Fibroblast of skin of left biceps (primary cell): ENCODE measurements around the gene PHF21B.
"Not testable (repeated sequence)": the region's sequence is repeated elsewhere in the genome, so short reads cannot be mapped to it uniquely, and the experiment has no call there.

Experiments
- DNase-seq, 2 experiments: peaks; one replicate each; pipeline ENCODE4 v3.0.0-alpha.2; 2013; ENCODE audit warnings: low read depth in 2 of 2

PHF21B gene

DNA sequence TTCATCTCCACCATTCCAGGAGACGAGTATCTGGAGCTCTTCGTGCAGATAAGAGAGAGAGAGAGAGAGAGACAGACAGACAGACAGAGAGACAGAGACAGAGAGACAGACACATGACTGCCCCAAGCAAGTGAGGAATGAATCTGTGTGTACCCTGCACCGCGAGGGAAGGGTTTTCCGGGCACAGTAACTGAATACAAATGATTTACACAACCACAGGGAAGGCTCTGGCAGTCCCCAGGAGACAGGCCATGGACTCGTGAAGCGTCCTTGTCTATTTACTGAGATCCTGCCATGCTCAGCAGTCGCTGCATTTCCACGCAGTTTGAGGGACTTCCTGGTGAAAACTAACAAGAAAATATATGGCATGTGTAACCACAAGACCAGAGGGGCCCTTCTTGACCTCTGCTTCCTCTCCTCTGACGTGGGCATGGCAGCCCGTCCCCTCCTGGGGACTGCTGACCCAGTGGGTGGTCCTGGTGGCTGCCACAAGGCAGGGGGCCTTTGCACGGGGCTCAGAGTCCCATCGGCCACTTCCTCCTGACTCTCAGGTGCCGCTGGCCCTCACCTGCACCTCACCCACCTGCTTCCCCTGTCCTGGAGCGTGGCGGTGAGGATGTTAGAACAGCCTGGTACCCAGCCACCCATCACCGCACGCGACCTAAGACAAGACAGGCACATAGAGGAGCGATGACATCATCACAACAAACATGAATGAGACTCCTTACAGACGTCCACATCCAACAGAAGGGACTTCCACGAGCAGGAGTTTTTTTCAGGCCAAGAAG is 75.9 kb downstream of the PHF21B start:
- no peak for DNase-seq

DNA sequence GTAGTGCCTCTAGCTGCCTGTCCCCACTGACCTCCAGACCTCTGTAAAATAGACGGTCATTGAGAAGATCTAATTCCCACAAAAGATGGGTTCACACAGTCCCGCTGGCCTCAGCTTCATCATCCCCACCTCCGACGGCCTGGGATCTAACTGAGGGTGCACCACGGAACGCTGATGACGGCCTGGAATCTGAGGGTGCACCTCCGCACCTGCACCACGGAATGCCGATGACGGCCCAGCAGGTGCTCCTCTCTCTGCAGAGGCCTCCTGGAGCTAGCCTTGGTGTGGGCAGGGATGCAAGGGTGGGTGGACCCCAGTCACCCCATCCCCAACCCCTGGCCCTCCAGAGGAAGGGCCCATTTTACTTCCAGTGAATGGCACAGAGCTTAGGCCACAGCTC is 77.3 kb downstream of the PHF21B start:
- no peak for DNase-seq

DNA sequence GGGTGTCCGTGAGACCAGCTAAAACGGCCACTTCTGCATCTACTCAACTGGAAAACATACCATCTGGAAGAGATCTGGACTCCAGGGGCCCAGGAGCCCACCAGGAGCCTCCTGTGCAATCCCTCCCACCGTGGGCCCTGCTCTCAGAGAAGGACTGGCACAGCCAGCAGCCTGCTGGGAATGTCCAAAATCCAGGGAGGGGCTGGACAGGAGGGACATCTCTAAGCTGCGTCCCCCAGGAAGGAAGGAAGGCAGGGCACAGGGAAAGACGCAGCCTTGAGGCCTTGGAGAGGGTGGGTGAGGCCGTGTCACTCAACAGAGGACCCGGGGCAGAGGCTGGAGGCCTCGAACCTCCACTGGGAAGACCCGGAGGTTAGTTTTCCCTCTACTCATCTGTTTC is 78.0 kb downstream of the PHF21B start:
- DNase-seq: no peak

DNA sequence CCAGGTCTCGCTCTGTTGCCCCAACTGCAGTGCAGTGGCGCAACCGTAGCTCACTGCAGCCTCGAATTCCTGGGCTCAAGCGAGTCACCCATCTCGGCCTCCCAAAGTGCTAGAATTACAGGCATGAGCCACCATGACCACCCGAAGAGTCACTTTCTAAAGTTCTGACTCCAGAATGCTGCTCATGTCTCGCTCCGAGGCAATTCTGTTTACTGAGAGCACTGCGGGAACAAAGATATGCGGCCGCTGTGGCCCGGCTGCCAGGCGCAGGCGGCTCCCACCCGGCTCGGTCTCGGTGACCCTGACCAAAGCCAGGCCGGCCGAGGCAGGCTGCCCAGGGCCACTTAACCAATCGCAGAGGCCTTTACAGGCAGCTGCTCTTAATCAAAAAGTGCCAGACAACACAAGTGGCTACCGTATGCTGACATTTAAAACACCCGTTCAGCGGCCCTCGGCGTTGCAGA is 78.7 kb downstream of the PHF21B start:
- no peak for DNase-seq

DNA sequence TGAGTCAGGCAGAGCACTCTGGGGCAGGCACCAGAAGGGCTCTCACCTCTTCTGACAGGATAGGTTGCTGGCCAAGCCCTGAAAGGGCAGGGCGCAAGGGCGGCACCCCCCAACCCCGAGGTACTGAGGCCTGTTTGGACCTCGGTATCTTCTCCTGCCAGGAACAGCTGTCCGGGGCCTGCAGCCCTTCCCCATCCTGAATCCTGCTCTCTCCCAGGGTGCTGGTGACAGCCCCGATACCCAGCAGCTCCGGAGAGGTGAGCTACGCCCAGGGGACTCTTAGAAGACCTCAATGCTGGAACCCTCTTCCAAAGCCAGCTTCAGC is 79.1 kb downstream of the PHF21B start:
- DNase-seq: no peak

DNA sequence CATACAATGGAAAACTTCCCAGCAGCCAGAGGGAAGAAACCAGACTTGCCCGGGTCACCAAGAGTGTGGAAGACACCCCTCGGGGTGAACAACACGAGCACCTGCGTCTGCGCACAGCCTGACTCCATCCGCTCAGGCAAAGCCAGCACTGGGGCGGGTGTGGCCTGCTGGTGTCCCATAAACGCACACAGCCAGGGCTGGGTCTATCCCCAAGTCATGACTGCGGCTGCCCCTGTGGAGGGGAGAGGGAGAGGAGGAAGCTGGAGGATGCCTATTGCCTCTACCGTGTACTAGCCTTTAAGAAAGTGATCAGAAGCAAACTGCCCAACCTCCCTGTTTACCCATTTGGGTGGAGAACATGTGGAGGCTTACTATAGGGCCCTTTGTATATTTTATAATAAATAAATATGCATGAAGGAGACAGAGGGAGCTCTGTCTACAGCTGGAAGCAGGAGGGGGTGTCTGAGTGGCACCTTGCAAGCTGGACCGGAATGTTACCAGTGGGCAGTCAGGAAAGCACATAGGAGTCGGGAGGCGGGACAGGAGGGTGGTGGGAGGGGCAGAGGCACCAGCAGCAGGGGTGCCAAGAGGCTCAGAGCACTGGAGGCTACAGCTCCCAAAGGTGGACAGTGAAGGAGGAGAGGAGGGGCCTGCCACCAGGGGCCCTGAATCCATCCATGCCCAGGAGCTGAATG is 79.6 kb downstream of the PHF21B start:
- no peak for DNase-seq

DNA sequence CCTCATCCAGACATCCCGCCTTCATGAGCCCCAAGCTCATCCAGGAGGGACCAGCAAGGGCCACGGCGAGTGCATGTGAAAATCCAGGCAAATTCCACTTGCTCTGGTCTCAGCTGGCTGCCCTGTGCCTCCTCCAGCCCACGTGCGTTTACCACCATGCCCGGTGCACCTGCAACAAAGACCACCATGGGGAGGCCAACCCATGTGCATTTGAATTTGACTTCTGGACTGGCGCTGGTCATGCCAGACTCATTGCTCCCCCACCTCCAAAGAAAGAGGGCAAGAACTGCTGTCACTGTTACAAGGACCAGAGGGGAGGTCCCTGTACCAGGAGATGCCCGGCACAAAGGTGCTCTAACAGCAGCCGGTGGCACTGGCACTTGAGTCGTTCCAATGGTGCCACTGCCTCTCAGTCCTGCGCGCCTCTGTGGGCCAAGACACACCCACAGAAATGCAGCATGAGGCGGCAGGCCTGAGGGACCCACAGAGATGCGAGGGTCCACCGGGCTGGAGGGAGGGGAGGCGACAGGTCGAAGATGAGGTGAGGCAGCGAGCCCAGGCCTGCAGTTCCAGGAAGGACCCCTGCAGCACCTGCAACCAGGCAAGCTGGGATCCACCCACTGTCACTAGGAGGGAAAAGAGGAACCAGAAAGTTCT is 80.3 kb downstream of the PHF21B start:
- no peak for DNase-seq

DNA sequence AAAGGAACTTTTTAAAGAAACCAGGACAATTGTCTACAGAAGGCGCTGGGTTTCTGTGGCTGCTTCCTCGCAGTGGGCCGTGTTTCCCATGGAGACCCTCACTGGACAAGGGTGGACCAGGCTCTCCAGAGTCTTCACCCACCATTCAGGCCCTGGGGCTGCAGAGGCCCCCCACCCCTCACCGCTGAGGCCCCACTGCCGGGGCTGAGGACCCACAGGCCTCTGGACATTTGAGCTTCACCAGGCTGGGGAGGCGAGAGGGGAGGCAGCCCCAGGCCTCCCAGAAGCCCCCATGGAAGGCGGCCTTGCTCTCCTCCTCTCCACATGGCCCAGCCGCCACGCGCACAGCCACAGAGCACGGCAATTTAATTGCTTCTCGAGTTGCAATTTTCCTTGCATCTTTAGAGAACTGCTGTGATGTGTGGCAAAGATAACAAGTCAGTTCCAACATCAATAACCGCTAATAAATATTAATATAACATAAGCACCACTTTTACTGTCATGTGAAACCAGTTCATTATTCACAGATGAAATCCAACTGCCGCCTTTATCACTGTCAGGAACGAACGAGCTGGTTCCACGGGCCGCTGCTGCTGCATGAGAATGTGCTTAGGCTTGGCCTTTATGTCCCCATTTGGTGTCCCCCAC is 81.0 kb downstream of the PHF21B start:
- no peak for DNase-seq

DNA sequence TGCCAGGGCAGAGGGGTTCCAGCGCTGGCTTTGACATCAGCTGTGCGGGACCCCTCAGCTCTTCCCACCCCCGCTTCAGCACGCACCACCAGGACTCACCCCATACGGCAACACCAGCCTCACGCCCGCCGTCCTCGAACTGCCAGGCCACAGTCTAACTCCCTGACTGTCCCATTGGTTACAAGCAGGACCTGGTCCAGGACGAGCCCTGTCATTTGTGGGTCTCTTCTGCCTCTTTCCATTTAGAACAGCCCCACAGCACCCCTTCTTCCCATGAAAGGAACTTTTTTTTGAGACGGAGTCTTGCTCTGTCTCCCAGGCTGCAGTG is 81.7 kb downstream of the PHF21B start:
- no peak for DNase-seq

DNA sequence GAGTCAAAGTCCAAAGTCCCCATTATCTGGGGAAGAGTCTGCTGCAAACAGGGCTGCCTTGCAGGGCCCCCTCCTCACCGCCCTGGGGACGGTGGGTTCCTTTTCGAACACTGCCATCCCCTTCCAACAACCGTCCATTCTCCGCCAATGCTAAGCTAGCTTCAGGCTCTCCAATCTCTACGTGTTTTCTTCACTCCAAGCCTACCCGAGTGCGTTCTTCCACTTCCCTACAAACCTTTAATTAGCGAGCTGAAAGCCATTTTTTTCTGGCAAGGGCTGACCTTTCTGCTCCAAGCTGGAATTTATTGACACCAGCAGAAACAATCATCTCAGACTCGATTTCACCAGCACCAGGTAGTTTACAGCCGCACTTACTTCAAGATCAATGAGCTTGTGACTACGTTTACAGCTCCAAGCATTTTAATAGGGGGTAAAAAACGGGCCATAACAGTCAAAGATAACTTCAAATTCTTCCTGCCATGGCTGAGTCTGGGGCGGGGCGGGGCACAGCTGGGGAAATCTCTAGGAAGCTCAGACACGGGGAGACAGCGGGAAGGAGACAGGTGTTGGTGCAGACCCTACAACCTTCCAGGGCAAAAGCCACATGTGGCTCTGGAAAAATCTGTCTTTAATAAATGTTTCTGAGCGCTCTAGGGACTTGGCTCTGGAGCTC is 82.2 kb downstream of the PHF21B start:
- DNase-seq: no peak

DNA sequence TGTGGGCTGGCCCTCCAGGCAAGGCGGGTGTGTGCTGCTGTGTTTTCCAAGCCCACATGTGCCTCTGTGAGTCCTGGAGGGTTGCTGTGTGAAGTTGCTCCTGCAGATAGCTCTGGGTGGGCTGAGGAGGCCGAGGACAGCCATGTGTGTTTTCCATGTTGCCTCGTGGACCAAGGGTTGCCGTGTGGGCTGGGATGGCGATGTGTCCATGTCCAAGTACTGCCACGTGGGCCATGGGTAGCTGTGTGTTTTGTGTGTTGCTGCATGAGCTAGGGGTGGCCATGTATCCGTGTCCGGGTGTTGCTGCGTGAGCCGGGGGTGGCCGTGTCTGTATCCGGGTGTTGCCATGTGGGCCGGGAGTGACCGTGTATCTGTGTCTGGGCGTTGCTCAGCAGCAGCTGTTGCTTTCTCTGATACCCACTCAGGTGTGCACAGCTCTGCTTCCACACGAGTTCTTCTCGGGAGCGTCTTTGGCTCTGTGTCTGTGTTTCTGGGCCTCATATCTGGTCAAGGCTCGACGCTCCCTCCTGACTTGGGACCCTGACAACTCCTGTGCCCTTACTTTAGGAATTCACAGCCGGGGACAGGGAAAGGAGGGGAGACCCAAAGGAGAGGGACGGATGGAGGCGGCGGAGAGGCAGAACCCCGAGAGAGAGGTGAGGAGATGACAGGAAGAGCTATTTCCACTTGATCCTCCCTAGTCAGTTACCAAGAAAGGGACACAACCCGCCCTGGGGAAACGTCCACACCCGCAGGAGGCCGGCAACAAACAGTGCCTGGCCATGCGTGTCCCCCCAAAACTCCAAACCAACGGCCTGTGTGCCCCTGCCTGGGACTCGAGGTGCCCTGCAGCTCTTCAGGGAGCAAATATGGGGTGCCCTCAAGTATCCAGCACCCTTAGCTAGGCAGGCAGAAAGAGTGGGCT is 83.1 kb downstream of the PHF21B start:
- DNase-seq: no peak

DNA sequence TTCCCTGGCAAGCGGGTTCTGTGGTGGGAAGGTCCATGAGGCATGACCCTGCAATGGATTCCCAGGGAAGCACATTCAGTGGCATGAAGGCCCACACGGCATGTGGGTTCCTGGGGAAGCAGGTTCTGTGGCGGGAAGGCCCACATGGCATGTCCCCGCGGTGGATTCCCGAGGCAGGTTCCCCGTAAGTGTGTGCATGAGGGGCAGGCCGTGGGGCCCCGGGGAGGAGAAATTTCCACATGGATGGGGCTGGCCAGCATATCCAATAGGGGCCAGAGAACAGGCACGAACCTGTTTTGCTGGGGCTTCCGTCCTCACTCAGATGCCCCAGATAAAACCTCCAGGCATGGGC is 83.7 kb downstream of the PHF21B start:
- no peak for DNase-seq

DNA sequence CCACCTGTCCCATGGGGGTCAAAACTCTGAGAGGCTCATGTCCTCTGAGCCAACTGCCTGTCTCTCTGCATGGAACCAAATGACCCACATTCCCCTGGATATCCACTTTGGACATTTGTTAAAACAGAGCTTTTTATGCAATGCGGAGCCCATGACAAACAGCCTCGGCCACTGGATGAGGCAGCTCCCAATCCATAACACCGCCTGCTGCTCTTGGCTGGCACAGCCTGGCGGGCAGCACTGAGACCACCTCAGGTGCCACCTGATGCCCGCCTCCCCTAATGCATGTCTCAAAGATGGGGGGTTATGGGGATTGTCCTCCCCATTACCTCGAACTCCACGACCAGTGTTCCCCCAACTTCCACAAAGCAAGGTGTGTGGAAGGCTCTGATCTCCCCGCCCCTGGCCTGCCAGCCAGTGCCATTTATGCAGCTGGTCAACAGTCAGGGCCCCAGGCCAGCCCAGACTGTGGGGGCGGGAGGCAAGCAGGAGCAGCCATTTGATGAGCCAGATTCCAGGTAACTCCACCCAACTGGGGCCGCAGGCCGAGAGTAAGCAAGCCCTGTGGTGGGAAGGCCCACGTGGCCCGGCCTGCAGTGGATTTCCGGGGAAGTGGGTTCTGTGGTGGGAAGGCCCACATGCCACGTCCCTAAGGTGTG is 84.2 kb downstream of the PHF21B start:
- DNase-seq: no peak

DNA sequence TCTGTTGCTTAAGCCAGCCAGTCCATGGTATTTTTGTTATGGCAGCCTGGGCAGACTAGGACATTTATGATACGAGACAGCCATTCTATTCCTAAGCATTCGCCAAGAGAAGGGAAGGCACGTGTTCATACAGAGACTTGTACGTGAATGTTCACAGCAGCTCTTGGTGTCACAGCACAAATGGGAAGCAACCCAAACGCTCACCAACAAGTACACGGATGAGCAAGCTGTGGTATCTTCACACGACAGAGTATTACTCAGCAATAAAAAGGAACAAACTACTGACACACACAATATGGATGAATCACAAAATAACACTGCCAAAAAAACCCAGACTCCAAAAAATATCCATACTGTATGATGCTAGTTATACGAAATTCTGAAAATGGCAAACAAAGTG is 85.1 kb downstream of the PHF21B start:
- DNase-seq: no peak

DNA sequence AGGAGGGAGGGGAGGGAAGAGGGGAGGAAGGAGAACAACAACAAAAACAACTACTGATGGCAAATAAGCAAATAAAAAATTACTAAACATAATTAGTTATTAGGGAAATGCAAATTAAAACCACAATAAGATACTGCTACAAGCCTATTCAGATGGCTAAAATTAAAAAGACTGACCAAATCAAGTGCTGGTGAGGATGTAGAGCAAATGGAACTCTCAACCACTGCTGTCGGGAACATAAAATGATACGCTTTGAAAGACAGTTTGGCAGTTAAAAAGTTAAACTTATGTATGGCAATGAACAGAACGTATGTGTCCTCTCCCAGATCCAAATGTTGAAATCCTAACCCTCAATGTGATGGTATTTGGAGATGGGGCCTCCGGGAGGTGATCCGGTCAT is 85.7 kb downstream of the PHF21B start:
- DNase-seq: no peak

DNA sequence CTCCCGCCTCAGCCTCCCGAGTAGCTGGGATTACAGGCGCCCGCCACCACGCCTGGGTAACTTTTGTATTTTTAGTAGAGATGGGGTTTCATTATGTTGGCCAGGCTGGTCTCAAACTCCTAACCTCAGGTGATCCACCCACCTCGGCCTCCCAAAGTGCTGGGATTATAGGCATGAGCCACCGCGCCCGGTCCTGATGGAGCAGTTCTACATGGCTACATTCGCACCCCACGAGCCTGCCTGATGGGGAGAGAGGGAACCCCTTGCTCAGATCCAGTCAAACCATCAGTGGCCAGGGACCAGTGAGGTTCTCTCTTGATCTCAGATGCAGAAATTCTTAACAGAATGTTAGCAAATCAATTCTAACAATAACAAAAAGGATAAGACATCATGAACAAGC is 88.0 kb downstream of the PHF21B start:
- DNase-seq: not testable (repeated sequence)

DNA sequence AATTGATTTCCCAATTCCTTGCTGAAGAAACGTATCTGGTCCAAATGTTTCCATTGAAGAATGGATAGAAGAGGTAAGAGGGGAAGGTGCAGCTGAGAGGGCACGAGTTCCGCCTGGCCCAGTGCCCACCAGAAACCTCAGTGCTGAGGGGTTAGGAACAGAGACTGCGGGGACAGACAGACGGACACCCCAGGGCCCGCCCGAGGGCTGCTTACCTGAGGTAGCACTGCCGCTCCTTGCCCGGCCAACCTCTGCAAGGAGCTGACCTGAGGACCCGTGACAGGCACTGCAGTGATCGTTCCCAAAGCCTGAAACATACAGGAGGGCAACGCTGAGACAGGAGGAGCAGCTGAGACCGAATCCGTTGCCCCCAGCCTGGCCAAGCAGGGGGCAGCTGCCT is 89.6 kb downstream of the PHF21B start:
- DNase-seq: no peak

DNA sequence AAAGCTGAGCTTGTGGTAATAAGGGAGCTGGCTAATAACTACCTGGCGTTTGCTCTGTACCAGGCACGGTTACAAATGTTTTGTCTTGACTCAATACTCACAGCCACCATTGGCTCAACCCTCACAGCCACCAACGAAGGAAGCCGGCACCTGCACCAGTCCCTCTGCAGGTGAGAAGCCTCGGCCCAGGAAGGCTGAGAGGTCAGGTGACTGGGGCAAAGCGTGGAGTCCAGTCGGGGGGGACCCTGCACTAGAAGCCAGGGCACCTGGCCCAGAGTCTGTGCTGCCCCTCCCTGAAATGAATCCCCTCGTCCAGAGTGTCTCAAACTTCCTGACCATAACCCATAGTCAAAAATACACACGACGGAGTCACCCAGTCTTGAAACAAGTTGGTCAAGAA is 90.1 kb downstream of the PHF21B start:
- no peak for DNase-seq

DNA sequence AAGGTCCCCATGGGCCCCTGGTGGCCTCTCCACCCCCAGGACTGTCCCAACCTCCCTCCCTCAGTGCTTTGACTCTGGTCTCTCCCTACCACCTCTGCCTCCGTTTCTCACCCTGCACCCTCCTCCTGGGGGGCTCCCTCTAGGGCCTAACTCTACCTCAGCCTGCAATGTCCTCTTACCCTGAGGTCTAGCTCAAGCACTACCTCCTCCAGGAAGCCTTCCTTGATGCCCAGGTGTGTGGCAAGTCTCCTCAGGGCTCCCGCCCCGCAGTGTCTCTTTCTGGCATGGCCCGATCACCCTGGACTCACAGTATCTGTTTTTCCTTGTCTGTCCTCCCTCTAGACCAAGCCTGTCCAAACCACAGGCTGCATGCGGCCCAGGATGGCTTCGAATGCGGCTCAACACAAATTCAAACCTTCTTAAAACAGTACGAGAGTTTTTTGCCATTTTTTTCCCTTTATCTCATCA is 90.8 kb downstream of the PHF21B start:
- DNase-seq: no peak

DNA sequence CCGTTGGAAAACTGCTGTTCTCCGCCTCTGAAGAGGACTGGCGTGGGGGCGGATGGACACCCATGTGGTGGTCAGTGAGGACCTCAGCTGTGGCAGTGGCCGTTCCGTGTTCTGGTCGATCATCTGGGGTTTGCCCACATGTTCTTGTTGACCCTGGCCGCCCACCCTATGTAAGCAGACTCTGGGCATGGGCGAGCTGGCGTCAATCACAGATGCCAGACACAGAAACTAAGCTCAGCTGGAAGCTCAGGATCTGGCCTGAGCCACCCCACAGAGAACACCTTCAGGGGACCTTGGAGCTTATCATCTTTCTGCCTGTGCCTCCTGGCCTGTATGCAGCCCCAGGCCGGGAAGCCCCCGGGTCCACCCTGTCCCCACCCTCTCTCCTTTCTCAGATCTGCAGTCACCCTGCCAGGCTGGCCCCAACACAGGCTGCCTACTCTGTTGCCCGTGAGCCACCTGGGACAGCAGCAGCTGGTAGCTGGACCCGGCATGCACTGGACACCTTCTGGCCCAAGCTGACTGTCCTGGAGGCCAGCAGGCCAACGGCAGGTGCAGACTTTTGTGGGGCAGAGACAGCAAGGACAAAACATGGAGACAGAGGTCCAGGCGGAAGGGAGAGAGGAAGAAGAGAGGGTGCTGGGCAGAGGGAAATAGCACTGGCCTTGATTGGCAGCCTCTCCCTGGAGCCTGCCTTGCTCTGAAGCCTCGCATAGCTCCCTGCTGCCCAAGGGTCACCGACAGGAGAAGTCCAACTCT is 91.5 kb downstream of the PHF21B start:
- DNase-seq: no peak
